Ishikawa (cell line): ENCODE data around the gene CLTCL1.

Experiments
- CEBPB ChIP-seq: IDR thresholded peaks from 2 replicates; pipeline ENCODE4 v1.6.1; 2012
- MAX ChIP-seq: IDR thresholded peaks from 2 replicates; pipeline ENCODE4 v1.6.1; 2012
- TAF1 ChIP-seq: IDR thresholded peaks from 2 replicates; pipeline ENCODE4 v1.6.1; 2012; ENCODE audit warnings: low read depth, mild to moderate bottlenecking

- TF ChIP-seq TAF1 (no peak), MAX (no peak), CEBPB (no peak)
Measured at GRCh38 chr22:19147195-19147780, 144.2 kb downstream of the CLTCL1 start.
